ENCODE data around the gene KIRREL2. TPM values are rescaled to one million over a fixed set of nuclear protein-coding genes. Genes with fewer than 3 reads are reported as not detected.
A peak's percentile ranks its signal among the peaks of the same experiment; 100 is the strongest.

Gene KIRREL2
- total and polyA plus RNA-seq, 9 of the 15 experiments (the other 6 are each of a cell fraction or from before 2014, with no cell fraction given), result 0.01 to 0.12 (median 0.09) TPM; not detected in 4

DNA sequence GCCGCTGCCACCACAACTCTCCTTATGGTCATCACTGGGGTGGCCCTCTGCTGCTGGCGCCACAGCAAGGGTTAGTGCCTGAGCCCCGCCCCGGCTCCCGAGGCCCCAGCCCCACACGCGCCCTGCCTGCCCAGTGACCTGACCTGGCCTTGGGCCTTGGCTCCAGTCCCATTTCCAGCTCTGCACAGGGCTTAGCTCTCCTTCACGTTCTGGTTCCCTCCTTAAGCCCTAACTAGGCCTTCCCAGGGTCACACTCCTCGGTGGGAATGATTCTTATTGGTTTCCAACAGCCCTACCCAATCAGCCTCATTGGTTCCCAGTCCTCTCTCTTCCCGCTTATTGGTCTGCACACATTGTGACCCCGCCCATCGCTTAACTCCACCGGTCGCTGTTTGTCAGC lies 5.8 kb downstream of the KIRREL2 start (continued):
- TF ChIP-seq, protein P1, sequence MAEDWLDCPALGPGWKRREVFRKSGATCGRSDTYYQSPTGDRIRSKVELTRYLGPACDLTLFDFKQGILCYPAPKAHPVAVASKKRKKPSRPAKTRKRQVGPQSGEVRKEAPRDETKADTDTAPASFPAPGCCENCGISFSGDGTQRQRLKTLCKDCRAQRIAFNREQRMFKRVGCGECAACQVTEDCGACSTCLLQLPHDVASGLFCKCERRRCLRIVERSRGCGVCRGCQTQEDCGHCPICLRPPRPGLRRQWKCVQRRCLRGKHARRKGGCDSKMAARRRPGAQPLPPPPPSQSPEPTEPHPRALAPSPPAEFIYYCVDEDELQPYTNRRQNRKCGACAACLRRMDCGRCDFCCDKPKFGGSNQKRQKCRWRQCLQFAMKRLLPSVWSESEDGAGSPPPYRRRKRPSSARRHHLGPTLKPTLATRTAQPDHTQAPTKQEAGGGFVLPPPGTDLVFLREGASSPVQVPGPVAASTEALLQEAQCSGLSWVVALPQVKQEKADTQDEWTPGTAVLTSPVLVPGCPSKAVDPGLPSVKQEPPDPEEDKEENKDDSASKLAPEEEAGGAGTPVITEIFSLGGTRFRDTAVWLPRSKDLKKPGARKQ (CRISPR knock-in tag; IDR thresholded peaks at IDR 0.05), result no peak
- TF ChIP-seq ASH1L (IDR thresholded peaks at IDR 0.05; ENCODE audit: borderline replicate concordance, low read depth, partially characterized antibody) (peak; percentile 79), GABPA (tag; conservative IDR thresholded peaks at IDR 0.05; ENCODE audit: low read depth) (no peak), NR2C2 (CRISPR knock-in tag; IDR thresholded peaks at IDR 0.05) (no peak), NR2C2 (tag; IDR thresholded peaks at IDR 0.05) (peak; percentile 31; the same call in 1 of the 2 replicates), BRD4 (IDR thresholded peaks at IDR 0.05) (no peak), YY1 (IDR thresholded peaks at IDR 0.05; ENCODE audit: borderline replicate concordance in 1 of 3, control insufficient read depth in 1 of 3, extremely low read depth in 1 of 3, insufficient read depth in 3 of 3, insufficient read length in 1 of 3, insufficient replicate concordance in 2 of 3, low read depth in 1 of 3, low read length in 2 of 3) (no peak), NFYB (IDR thresholded peaks at IDR 0.05; ENCODE audit: extremely low read depth, insufficient read length) (peak; percentile 94), RBM25 (IDR thresholded peaks at IDR 0.05; ENCODE audit: low read depth, low read length, severe bottlenecking) (peak; percentile 12), SETDB1 (IDR thresholded peaks at IDR 0.05; ENCODE audit: low read length) (no peak), SP2 (IDR thresholded peaks at IDR 0.05; ENCODE audit: extremely low read depth, low read depth, low read length, poor library complexity, severe bottlenecking) (peak; percentile 16), CBFA2T2 (conservative IDR thresholded peaks at IDR 0.05) (no peak)
- TF ChIP-seq, protein P2, sequence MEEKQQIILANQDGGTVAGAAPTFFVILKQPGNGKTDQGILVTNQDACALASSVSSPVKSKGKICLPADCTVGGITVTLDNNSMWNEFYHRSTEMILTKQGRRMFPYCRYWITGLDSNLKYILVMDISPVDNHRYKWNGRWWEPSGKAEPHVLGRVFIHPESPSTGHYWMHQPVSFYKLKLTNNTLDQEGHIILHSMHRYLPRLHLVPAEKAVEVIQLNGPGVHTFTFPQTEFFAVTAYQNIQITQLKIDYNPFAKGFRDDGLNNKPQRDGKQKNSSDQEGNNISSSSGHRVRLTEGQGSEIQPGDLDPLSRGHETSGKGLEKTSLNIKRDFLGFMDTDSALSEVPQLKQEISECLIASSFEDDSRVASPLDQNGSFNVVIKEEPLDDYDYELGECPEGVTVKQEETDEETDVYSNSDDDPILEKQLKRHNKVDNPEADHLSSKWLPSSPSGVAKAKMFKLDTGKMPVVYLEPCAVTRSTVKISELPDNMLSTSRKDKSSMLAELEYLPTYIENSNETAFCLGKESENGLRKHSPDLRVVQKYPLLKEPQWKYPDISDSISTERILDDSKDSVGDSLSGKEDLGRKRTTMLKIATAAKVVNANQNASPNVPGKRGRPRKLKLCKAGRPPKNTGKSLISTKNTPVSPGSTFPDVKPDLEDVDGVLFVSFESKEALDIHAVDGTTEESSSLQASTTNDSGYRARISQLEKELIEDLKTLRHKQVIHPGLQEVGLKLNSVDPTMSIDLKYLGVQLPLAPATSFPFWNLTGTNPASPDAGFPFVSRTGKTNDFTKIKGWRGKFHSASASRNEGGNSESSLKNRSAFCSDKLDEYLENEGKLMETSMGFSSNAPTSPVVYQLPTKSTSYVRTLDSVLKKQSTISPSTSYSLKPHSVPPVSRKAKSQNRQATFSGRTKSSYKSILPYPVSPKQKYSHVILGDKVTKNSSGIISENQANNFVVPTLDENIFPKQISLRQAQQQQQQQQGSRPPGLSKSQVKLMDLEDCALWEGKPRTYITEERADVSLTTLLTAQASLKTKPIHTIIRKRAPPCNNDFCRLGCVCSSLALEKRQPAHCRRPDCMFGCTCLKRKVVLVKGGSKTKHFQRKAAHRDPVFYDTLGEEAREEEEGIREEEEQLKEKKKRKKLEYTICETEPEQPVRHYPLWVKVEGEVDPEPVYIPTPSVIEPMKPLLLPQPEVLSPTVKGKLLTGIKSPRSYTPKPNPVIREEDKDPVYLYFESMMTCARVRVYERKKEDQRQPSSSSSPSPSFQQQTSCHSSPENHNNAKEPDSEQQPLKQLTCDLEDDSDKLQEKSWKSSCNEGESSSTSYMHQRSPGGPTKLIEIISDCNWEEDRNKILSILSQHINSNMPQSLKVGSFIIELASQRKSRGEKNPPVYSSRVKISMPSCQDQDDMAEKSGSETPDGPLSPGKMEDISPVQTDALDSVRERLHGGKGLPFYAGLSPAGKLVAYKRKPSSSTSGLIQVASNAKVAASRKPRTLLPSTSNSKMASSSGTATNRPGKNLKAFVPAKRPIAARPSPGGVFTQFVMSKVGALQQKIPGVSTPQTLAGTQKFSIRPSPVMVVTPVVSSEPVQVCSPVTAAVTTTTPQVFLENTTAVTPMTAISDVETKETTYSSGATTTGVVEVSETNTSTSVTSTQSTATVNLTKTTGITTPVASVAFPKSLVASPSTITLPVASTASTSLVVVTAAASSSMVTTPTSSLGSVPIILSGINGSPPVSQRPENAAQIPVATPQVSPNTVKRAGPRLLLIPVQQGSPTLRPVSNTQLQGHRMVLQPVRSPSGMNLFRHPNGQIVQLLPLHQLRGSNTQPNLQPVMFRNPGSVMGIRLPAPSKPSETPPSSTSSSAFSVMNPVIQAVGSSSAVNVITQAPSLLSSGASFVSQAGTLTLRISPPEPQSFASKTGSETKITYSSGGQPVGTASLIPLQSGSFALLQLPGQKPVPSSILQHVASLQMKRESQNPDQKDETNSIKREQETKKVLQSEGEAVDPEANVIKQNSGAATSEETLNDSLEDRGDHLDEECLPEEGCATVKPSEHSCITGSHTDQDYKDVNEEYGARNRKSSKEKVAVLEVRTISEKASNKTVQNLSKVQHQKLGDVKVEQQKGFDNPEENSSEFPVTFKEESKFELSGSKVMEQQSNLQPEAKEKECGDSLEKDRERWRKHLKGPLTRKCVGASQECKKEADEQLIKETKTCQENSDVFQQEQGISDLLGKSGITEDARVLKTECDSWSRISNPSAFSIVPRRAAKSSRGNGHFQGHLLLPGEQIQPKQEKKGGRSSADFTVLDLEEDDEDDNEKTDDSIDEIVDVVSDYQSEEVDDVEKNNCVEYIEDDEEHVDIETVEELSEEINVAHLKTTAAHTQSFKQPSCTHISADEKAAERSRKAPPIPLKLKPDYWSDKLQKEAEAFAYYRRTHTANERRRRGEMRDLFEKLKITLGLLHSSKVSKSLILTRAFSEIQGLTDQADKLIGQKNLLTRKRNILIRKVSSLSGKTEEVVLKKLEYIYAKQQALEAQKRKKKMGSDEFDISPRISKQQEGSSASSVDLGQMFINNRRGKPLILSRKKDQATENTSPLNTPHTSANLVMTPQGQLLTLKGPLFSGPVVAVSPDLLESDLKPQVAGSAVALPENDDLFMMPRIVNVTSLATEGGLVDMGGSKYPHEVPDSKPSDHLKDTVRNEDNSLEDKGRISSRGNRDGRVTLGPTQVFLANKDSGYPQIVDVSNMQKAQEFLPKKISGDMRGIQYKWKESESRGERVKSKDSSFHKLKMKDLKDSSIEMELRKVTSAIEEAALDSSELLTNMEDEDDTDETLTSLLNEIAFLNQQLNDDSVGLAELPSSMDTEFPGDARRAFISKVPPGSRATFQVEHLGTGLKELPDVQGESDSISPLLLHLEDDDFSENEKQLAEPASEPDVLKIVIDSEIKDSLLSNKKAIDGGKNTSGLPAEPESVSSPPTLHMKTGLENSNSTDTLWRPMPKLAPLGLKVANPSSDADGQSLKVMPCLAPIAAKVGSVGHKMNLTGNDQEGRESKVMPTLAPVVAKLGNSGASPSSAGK (IDR thresholded peaks at IDR 0.05), result peak; percentile 86
- TF ChIP-seq, protein P3, sequence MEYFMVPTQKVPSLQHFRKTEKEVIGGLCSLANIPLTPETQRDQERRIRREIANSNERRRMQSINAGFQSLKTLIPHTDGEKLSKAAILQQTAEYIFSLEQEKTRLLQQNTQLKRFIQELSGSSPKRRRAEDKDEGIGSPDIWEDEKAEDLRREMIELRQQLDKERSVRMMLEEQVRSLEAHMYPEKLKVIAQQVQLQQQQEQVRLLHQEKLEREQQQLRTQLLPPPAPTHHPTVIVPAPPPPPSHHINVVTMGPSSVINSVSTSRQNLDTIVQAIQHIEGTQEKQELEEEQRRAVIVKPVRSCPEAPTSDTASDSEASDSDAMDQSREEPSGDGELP (CRISPR knock-in tag; IDR thresholded peaks at IDR 0.05; ENCODE audit: borderline replicate concordance), result no peak
